PC-3 (cell line): Measurements from ENCODE around the gene CNTN4. TPM values are rescaled to one million over a fixed set of nuclear protein-coding genes. Genes with fewer than 3 reads are reported as not detected.

Source experiments
- ATAC-seq: fragments of 200-7000 bp; cut with Tn5 transposase; 2 replicates; pipeline ENCODE4 v1.9.1; 2020; ENCODE audit warnings: mild to moderate bottlenecking, moderate library complexity
- BruUV-seq: library from RNA; stranded (reverse); fragments of 400-500 nt; replicated peaks from 2 replicates; lab custom pipeline; 2021; lab: Mats Ljungman, UMichigan
- CTCF ChIA-PET: fragments of 300-600 bp; sonication (Branson Sonifier 250); formaldehyde crosslinking; loops from one replicate; lab custom pipeline; 2022; ENCODE audit warnings: antibody characterized with exemption; lab: Charles Lee
- POLR2A ChIA-PET: fragments of 300-600 bp; sonication (Branson Sonifier 250); formaldehyde crosslinking; loops from one replicate; lab custom pipeline; 2022; ENCODE audit warnings: antibody characterized with exemption; ENCODE audit not compliant: unreplicated experiment; lab: Charles Lee
- DNase-seq: peaks from one replicate; pipeline ENCODE4 v3.0.0-alpha.2; 2015
- H2AFZ ChIP-seq: fragments of 300-600 bp; sonication (generic); 2 replicates; pipeline ENCODE4 v1.6.0; 2016; ENCODE audit warnings: antibody characterized with exemption, low read length
- H3F3A ChIP-seq: fragments of 300-600 bp; sonication (generic); one replicate; pipeline ENCODE4 v1.6.0; 2017; ENCODE audit warnings: antibody characterized with exemption, low read length, control low read depth, mild to moderate bottlenecking; ENCODE audit not compliant: unreplicated experiment
- H3K27ac ChIP-seq: fragments of 300-600 bp; sonication (generic); 2 replicates; pipeline ENCODE4 v1.5.1; 2016; ENCODE audit warnings: mild to moderate bottlenecking, low read length
- H3K27me3 ChIP-seq: fragments of 300-600 bp; sonication (generic); 2 replicates; pipeline ENCODE4 v1.6.1; 2016; ENCODE audit warnings: low read length, mixed read lengths
- H3K36me3 ChIP-seq: fragments of 300-600 bp; sonication (generic); 2 replicates; pipeline ENCODE4 v1.6.1; 2016; ENCODE audit warnings: low read depth, mixed run types, low read length, mixed read lengths
- H3K4me1 ChIP-seq: fragments of 300-600 bp; sonication (generic); 2 replicates; pipeline ENCODE4 v1.5.1; 2016; ENCODE audit warnings: low read length; ENCODE audit not compliant: insufficient read depth
- H3K4me2 ChIP-seq: fragments of 300-600 bp; sonication (generic); 2 replicates; pipeline ENCODE4 v1.6.0; 2016; ENCODE audit warnings: low read length
- H3K4me3 ChIP-seq: fragments of 300-600 bp; sonication (generic); 2 replicates; pipeline ENCODE4 v1.5.1; 2016; ENCODE audit warnings: mild to moderate bottlenecking, low read length, mixed read lengths
- H3K79me2 ChIP-seq: fragments of 300-600 bp; sonication (generic); 2 replicates; pipeline ENCODE4 v1.6.1; 2017; ENCODE audit warnings: low read length, mixed read lengths
- H3K9ac ChIP-seq: fragments of 300-600 bp; sonication (generic); 2 replicates; pipeline ENCODE4 v1.6.0; 2016; ENCODE audit warnings: mild to moderate bottlenecking, low read length
- H3K9me2 ChIP-seq: fragments of 300-600 bp; sonication (generic); replicated peaks from 2 replicates; pipeline ENCODE4 v1.6.1; 2016; ENCODE audit warnings: mixed run types, low read length, mixed read lengths
- H3K9me3 ChIP-seq: fragments of 300-600 bp; sonication (generic); 2 replicates; pipeline ENCODE4 v1.6.1; 2016; ENCODE audit warnings: low read length, mixed read lengths
- H4K20me1 ChIP-seq: fragments of 300-600 bp; sonication (generic); 2 replicates; pipeline ENCODE4 v1.6.1; 2016; ENCODE audit warnings: low read length, mixed read lengths
- CTCF ChIP-seq: fragments of 300-600 bp; sonication (generic); conservative IDR thresholded peaks from 2 replicates; pipeline ENCODE4 v1.5.1; 2017; ENCODE audit warnings: antibody characterized with exemption, low read depth, mild to moderate bottlenecking, low read length
- EZH2 ChIP-seq: fragments of 300-600 bp; sonication (generic); IDR thresholded peaks from one replicate; pipeline ENCODE4 v1.6.1; 2017; ENCODE audit warnings: antibody characterized with exemption, mild to moderate bottlenecking, low read length; ENCODE audit not compliant: unreplicated experiment
- EZH2phosphoT487 ChIP-seq: fragments of 300-600 bp; sonication (generic); IDR thresholded peaks from 2 replicates; pipeline ENCODE4 v1.6.1; 2018; ENCODE audit warnings: mild to moderate bottlenecking, antibody characterized with exemption, low read length, borderline replicate concordance
- intact Hi-C: fragments of 100-400 bp; cut with micrococcal nuclease; formaldehyde crosslinking; loops from 2 replicates; pipeline ENCODE4 v1.9.0; 2023
- total RNA-seq: library from RNA; depleted of rRNA; stranded (reverse); fragments of >200 nt; gene quantifications from 2 replicates; pipeline ENCODE4 v1.2.3, GENCODE V29; 2014

CNTN4 gene
- total RNA-seq, 1 experiment from 2014 or later = not detected

GRCh38 chr3:3080309-3080708 lies 981.6 kb downstream of the CNTN4 start:
- Histone ChIP-seq H3K27ac (no peak overlapping the region), H2AFZ (no peak overlapping the region), H3K4me3 (no peak overlapping the region), H3F3A (no peaks in the 10 kb centered on the region), H4K20me1 (no peaks in the 10 kb centered on the region), H3K36me3 (no peaks in the 10 kb centered on the region), H3K4me1 (no peaks in the 10 kb centered on the region), H3K9me3 (no peaks in the 10 kb centered on the region), H3K9me2 (no peaks in the 10 kb centered on the region), H3K4me2 (no peak overlapping the region), H3K9ac (no peak overlapping the region), H3K79me2 (no peaks in the 10 kb centered on the region), H3K27me3 (peaks cover 56% of the 10 kb centered on the region)
- no peak for ATAC-seq
- ChIA-PET POLR2A (no interaction called here), CTCF (no interaction called here)
- TF ChIP-seq CTCF (no peak), EZH2phosphoT487 (no peak), EZH2 (no peak)
- intact Hi-C loops = no loop called here
- no TSS peak for BruUV-seq
- no peak for DNase-seq

DNA sequence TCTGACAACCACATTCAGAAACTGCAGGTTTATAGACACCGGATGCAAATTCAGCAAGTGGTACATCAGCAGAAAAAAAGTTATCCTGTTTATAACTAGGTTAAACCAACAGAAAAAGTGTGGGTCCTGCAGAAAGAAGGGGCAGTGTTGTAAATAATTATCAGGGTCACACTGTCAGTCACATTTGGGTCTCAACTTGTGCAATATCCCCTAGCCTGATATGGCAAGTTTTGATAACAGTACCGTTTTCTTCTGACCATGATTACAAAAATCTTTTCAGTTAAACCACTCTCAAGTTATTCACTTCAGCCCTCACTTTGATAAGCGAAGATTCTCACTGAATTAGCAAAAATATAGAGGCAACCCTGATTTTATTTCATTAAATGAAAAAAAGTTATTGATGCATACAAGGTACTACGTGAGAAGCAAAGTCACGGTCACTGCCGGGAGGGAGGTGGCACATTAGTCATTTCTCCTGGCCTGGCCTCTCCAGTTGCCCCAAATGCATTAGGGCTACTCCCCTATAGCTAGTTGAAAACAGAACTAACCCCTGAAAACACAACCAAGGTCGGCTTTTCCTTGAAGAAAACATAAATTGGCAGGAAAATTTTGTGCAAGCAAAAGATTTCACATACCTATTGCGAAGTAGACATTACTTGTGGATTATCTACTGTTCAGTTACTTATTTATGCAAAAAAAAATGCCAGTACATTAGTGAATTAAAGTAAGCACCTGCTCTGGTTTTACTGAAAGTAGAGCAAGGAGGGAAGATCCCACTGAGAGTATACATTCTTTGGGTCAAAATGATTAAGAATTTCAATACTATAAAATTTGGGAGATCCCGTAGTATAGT lies 982.9 kb downstream of the CNTN4 start:
- Histone ChIP-seq H3K9me2 (no peaks in the 10 kb centered on the region), H3K4me1 (no peaks in the 10 kb centered on the region), H3K27ac (no peak overlapping the region), H2AFZ (no peak overlapping the region), H3K27me3 (peaks cover 52% of the 10 kb centered on the region), H3K79me2 (no peaks in the 10 kb centered on the region), H3K9ac (no peak overlapping the region), H3K9me3 (no peaks in the 10 kb centered on the region), H3K36me3 (no peaks in the 10 kb centered on the region), H3K4me2 (no peak overlapping the region), H3F3A (no peaks in the 10 kb centered on the region), H4K20me1 (no peaks in the 10 kb centered on the region), H3K4me3 (no peak overlapping the region)
- intact Hi-C loops = no loop called here
- ChIA-PET POLR2A (no interaction called here), CTCF (no interaction called here)
- no peak for ATAC-seq
- no peak for DNase-seq
- BruUV-seq = no TSS peak
- TF ChIP-seq EZH2phosphoT487 (no peak), CTCF (no peak), EZH2 (no peak)

DNA sequence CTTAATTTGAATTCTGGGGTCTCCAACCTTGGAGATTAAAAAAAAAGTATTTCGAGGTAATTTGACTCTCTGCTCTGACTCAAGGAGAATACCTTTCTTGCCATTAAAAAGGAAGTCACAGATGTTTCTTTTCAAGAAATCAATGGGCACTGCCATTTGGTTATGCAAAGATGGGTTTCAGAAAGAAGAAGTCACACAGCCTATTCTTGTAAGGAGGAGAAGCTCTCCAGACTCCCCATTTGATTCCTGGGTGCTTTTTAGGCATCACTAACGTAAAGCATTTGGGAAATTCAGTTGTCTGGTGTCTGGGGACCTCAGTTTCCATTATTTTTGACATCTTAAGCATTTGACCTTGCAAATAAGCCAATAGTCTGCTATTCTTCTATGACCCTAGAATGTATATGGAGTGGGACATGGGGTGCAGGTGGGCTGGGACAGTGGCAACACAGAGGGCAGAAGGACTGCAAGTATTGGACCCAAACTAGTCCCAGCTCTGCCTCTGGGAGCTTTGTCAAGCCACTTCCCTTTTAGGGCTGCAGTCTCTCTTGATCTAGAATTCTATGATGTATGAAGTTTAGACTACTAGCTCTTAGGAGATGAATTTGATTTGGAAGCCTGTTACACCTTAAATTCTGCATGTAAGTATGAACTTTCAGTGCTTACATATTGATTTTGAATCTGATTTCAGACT lies 983.7 kb downstream of the CNTN4 start:
- ChIA-PET POLR2A (no interaction called here), CTCF (no interaction called here)

More for the DNA sequence above, 983.7 kb downstream of the CNTN4 start:
- no TSS peak for BruUV-seq
- Histone ChIP-seq H3F3A (no peaks in the 10 kb centered on the region), H4K20me1 (no peaks in the 10 kb centered on the region), H3K4me1 (no peaks in the 10 kb centered on the region), H3K4me3 (no peak overlapping the region), H3K4me2 (no peak overlapping the region), H3K27ac (no peak overlapping the region), H3K9me2 (no peaks in the 10 kb centered on the region), H3K79me2 (no peaks in the 10 kb centered on the region), H3K27me3 (peaks cover 51% of the 10 kb centered on the region), H2AFZ (no peak overlapping the region), H3K9ac (no peak overlapping the region), H3K9me3 (no peaks in the 10 kb centered on the region), H3K36me3 (no peaks in the 10 kb centered on the region)
- TF ChIP-seq EZH2 = no peak
- TF ChIP-seq EZH2phosphoT487 = no peak
- no peak for TF ChIP-seq CTCF
- ATAC-seq (no peak), DNase-seq (no peak)
- intact Hi-C loops = no loop called here
